K562 (cell line): ENCODE measurements around the gene RNF207. TPM values are rescaled to one million over a fixed set of nuclear protein-coding genes. Genes with fewer than 3 reads are reported as not detected.
A peak's percentile ranks its signal among the peaks of the same experiment; 100 is the strongest.

Experiments
- ARID2 ChIP-seq: fragments of 450-650 bp; IDR thresholded peaks from 2 replicates; pipeline ENCODE4 v1.6.1; 2017; ENCODE audit warnings: antibody characterized with exemption, mild to moderate bottlenecking
- CHD2 ChIP-seq: IDR thresholded peaks from 2 replicates; pipeline ENCODE4 v1.6.1; 2011; ENCODE audit warnings: low read depth, low read length
- ETV1 ChIP-seq: fragments of 450-650 bp; conservative IDR thresholded peaks from 2 replicates; pipeline ENCODE4 v1.6.1; 2016; ENCODE audit warnings: missing genetic modification characterization, control low read depth, low read depth, missing compliant biosample characterization
- ETV5 ChIP-seq: sonication (generic); formaldehyde crosslinking; IDR thresholded peaks from 2 replicates; pipeline ENCODE4 v1.4.0; 2020; ENCODE audit warnings: low read depth, mild to moderate bottlenecking, missing genetic modification reagents
- NR2C2 ChIP-seq, 2 experiments: fragments of 200-800 bp in 1 of 2; sonication (Bioruptor generic) in 1 of 2; sonication (generic) in 1 of 2; formaldehyde crosslinking in 1 of 2; IDR thresholded peaks; 2 replicates each; pipeline versions ENCODE4 v1.6.1 to v1.8.0; 2016 to 2022; ENCODE audit warnings: mild to moderate bottlenecking in 1 of 2, missing compliant biosample characterization in 1 of 2, missing genetic modification characterization in 1 of 2, missing genetic modification reagents in 1 of 2
- NR3C1 ChIP-seq: sonication (generic); formaldehyde crosslinking; IDR thresholded peaks from 2 replicates; pipeline ENCODE4 v1.8.1; 2022; ENCODE audit warnings: missing genetic modification reagents
- TCF3 ChIP-seq: sonication (generic); formaldehyde crosslinking; IDR thresholded peaks from 2 replicates; pipeline ENCODE4 v1.4.0; 2020; ENCODE audit warnings: mild to moderate bottlenecking, missing genetic modification reagents
- ZNF232 ChIP-seq: sonication (generic); formaldehyde crosslinking; IDR thresholded peaks from 2 replicates; pipeline ENCODE4 v1.8.0; 2022; ENCODE audit warnings: mild to moderate bottlenecking, missing genetic modification reagents
- polyA plus RNA-seq, 8 experiments: library from polyadenylated mRNA; depleted of rRNA in 4 of 8; stranded (reverse) in 5 of 8; unstranded in 3 of 8; fragments of >200 nt; fragmentation: Nextera tagmentation in 2 of 8; fragmentation: Illumina TruSeq in 1 of 8; extraction: Ambion mirVana in 2 of 8; extraction: Trizol in 1 of 8; gene quantifications; 2 replicates each; pipeline versions ENCODE4 v1.2.1 to v1.2.3, GENCODE V29; 2011 to 2014; ENCODE audit warnings: inconsistent platforms in 1 of 8, missing spikeins in 1 of 8
- total RNA-seq, 7 experiments: library from RNA; depleted of rRNA in 6 of 7; stranded (reverse); fragments of >200 nt in 6 of 7; fragmentation: Illumina TruSeq in 2 of 7; extraction: Trizol in 2 of 7; gene quantifications; 2 replicates each; pipeline versions ENCODE4 v1.2.1 to v1.2.3, GENCODE V29; 2011 to 2021; ENCODE audit warnings: low replicate concordance in 1 of 7
- TF ChIP-seq, protein P1 (sequence below), 2 experiments: fragments of 450-650 bp in 1 of 2; sonication (generic) in 1 of 2; formaldehyde crosslinking in 1 of 2; IDR thresholded peaks; 2 replicates each; pipeline versions ENCODE4 v1.7.1 to v1.9.0; 2016 to 2022; ENCODE audit warnings: inconsistent platforms in 1 of 2, mild to moderate bottlenecking in 1 of 2, missing genetic modification reagents in 1 of 2
- TF ChIP-seq, protein P2 (sequence below): sonication (generic); formaldehyde crosslinking; IDR thresholded peaks from 2 replicates; pipeline ENCODE4 v1.8.0; 2023; ENCODE audit warnings: missing genetic modification reagents, mild to moderate bottlenecking, borderline replicate concordance

RNF207 gene
- total and polyA plus RNA-seq, 9 of the 15 experiments (the other 6 are each of a cell fraction or from before 2014, with no cell fraction given): 2.7 to 30.6 (median 12.9) TPM

DNA sequence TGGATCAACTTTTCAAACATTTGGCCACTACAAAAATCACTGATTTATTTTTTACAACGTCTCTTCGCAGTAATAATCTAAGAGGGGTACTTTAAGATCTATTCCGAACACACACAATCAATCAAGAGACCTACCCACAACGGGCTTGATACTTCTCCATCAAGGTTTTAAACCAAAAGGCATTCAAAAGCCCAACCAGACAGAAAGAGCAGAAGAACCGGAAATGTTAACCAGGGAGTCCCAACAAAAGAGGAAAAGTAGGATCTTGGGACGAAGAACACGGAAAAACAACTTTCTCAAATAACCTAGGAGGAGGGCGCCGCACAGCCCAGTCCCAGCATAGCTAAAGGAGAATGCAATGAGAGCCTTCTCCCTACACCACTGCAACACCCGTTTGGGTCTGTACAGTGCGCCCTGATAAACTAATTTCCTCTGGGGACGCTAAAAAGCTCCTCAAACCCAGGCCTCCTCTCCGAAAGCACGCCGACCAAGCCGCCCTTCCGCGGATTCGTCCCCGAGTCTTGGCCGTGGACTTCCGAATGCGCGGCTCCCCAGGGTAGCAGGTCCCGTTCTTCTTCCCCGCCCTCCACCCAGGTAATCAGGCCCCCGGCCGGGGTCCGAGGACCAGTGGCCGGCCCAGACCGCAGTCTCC lies 7.1 kb upstream of the RNF207 start (continued):
- TF ChIP-seq, protein P1, sequence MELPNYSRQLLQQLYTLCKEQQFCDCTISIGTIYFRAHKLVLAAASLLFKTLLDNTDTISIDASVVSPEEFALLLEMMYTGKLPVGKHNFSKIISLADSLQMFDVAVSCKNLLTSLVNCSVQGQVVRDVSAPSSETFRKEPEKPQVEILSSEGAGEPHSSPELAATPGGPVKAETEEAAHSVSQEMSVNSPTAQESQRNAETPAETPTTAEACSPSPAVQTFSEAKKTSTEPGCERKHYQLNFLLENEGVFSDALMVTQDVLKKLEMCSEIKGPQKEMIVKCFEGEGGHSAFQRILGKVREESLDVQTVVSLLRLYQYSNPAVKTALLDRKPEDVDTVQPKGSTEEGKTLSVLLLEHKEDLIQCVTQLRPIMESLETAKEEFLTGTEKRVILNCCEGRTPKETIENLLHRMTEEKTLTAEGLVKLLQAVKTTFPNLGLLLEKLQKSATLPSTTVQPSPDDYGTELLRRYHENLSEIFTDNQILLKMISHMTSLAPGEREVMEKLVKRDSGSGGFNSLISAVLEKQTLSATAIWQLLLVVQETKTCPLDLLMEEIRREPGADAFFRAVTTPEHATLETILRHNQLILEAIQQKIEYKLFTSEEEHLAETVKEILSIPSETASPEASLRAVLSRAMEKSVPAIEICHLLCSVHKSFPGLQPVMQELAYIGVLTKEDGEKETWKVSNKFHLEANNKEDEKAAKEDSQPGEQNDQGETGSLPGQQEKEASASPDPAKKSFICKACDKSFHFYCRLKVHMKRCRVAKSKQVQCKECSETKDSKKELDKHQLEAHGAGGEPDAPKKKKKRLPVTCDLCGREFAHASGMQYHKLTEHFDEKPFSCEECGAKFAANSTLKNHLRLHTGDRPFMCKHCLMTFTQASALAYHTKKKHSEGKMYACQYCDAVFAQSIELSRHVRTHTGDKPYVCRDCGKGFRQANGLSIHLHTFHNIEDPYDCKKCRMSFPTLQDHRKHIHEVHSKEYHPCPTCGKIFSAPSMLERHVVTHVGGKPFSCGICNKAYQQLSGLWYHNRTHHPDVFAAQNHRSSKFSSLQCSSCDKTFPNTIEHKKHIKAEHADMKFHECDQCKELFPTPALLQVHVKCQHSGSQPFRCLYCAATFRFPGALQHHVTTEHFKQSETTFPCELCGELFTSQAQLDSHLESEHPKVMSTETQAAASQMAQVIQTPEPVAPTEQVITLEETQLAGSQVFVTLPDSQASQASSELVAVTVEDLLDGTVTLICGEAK (IDR thresholded peaks at IDR 0.05): peak; percentile 10; the same call in 1 of the 2 replicates
- TF ChIP-seq, protein P1 (CRISPR knock-in tag; IDR thresholded peaks at IDR 0.05): no peak
- TF ChIP-seq NR2C2 (CRISPR knock-in tag; IDR thresholded peaks at IDR 0.05) (no peak), NR2C2 (tag; IDR thresholded peaks at IDR 0.05) (peak; percentile 51; the same call in 1 of the 2 replicates), ZNF232 (peak; percentile 65; the same call in 1 of the 2 replicates), ETV1 (tag) (no peak), NR3C1 (CRISPR knock-in tag) (0 out of 2 replicates have a peak, but pooled peaks have one; percentile 33), CHD2 (0 out of 2 replicates have a peak, but pooled peaks have one; percentile 12), ARID2 (0 out of 2 replicates have a peak, but pooled peaks have one; percentile 18), ETV5 (CRISPR knock-in tag) (peak; percentile 42; the same call in 1 of the 2 replicates), TCF3 (CRISPR knock-in tag) (0 out of 2 replicates have a peak, but pooled peaks have one; percentile 33)
- TF ChIP-seq, protein P2, sequence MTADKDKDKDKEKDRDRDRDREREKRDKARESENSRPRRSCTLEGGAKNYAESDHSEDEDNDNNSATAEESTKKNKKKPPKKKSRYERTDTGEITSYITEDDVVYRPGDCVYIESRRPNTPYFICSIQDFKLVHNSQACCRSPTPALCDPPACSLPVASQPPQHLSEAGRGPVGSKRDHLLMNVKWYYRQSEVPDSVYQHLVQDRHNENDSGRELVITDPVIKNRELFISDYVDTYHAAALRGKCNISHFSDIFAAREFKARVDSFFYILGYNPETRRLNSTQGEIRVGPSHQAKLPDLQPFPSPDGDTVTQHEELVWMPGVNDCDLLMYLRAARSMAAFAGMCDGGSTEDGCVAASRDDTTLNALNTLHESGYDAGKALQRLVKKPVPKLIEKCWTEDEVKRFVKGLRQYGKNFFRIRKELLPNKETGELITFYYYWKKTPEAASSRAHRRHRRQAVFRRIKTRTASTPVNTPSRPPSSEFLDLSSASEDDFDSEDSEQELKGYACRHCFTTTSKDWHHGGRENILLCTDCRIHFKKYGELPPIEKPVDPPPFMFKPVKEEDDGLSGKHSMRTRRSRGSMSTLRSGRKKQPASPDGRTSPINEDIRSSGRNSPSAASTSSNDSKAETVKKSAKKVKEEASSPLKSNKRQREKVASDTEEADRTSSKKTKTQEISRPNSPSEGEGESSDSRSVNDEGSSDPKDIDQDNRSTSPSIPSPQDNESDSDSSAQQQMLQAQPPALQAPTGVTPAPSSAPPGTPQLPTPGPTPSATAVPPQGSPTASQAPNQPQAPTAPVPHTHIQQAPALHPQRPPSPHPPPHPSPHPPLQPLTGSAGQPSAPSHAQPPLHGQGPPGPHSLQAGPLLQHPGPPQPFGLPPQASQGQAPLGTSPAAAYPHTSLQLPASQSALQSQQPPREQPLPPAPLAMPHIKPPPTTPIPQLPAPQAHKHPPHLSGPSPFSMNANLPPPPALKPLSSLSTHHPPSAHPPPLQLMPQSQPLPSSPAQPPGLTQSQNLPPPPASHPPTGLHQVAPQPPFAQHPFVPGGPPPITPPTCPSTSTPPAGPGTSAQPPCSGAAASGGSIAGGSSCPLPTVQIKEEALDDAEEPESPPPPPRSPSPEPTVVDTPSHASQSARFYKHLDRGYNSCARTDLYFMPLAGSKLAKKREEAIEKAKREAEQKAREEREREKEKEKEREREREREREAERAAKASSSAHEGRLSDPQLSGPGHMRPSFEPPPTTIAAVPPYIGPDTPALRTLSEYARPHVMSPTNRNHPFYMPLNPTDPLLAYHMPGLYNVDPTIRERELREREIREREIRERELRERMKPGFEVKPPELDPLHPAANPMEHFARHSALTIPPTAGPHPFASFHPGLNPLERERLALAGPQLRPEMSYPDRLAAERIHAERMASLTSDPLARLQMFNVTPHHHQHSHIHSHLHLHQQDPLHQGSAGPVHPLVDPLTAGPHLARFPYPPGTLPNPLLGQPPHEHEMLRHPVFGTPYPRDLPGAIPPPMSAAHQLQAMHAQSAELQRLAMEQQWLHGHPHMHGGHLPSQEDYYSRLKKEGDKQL (CRISPR knock-in tag): no peak
